Gastrocnemius medialis (tissue), 4 donors: ENCODE results near the gene SLC25A18. TPM values are rescaled to one million over a fixed set of nuclear protein-coding genes. Genes with fewer than 3 reads are reported as not detected.
"Not testable (repeated sequence)": the region's sequence is repeated elsewhere in the genome, so short reads cannot be mapped to it uniquely, and the experiment has no call there.

Source experiments
- ATAC-seq, 2 donors: fragments of 150-250 bp; one replicate each; pipeline ENCODE4 v1.9.1; 2016
- DNase-seq, 2 donors: peaks; one replicate each; pipeline ENCODE4 v3.0.0-alpha.2; 2019
- H3K27ac ChIP-seq, 4 donors: fragments of 200-600 bp; sonication (generic); 1 replicate in 1 of 4; 2 replicates in 3 of 4; pipeline ENCODE4 v1.5.1; 2016 to 2018; ENCODE audit warnings: mild to moderate bottlenecking in 2 of 4, moderate library complexity in 1 of 4
- H3K27me3 ChIP-seq, 3 donors: fragments of 200-600 bp; sonication (generic) in 2 of 3; 1 replicate in 1 of 3; 2 replicates in 2 of 3; pipeline versions ENCODE4 v1.5.1 to v1.6.0; 2016 to 2019; ENCODE audit warnings: mild to moderate bottlenecking in 1 of 3, moderate library complexity in 1 of 3
- H3K36me3 ChIP-seq, 2 donors: fragments of 200-600 bp; sonication (generic) in 1 of 2; one replicate each; pipeline ENCODE4 v1.5.1; 2017 to 2018
- H3K4me1 ChIP-seq, 2 donors: fragments of 200-600 bp; sonication (generic) in 1 of 2; one replicate each; pipeline ENCODE4 v1.5.1; 2016 to 2017; ENCODE audit warnings: mild to moderate bottlenecking in 2 of 2
- H3K4me3 ChIP-seq, 4 donors: fragments of 200-600 bp; sonication (generic) in 3 of 4; 1 replicate in 1 of 4; 2 replicates in 3 of 4; pipeline ENCODE4 v1.5.1; 2016 to 2019; ENCODE audit warnings: mild to moderate bottlenecking in 2 of 4
- H3K9me3 ChIP-seq, 3 donors: fragments of 200-600 bp; sonication (generic) in 2 of 3; 1 replicate in 1 of 3; 2 replicates in 2 of 3; pipeline ENCODE4 v1.5.1; 2016 to 2019
- POLR2A ChIP-seq, 2 donors: fragments of 450-650 bp; IDR thresholded peaks; one replicate each; pipeline ENCODE4 v1.6.1; 2017; ENCODE audit warnings: antibody characterized with exemption in 2 of 2, mild to moderate bottlenecking in 2 of 2, moderate library complexity in 2 of 2
- in situ Hi-C, 4 donors: fragments of 200-750 bp; cut with MboI; loops; one replicate each; pipeline versions ENCODE4 v1.15.0 to v1.8.0; 2017; ENCODE audit warnings: low sequenced_read_pairs in 4 of 4
- intact Hi-C: fragments of 100-400 bp; cut with DNase I; formaldehyde crosslinking; loops from one replicate; pipeline ENCODE4 v1.15.1; 2023; ENCODE audit warnings: low total_unique reads
- total RNA-seq, 4 donors: library from RNA; depleted of rRNA; stranded (reverse); fragments of >200 nt; gene quantifications; one replicate each; pipeline versions ENCODE4 v1.1.0 to v1.2.3, GENCODE V29; 2016
- TF ChIP-seq, protein P1 (sequence below), 5 experiments: fragments of 450-650 bp in 3 of 5; fragments of 200-600 bp in 2 of 5; sonication (generic) in 2 of 5; IDR thresholded peaks in 4 of 5; conservative IDR thresholded peaks in 1 of 5; 1 replicate in 4 of 5; 2 replicates in 1 of 5; pipeline ENCODE4 v1.5.1; 2016 to 2019; ENCODE audit warnings: antibody characterized with exemption in 5 of 5, mild to moderate bottlenecking in 3 of 5, moderate library complexity in 3 of 5

Gene SLC25A18
- total RNA-seq, 4 donors from 2014 or later: 9.3 to 22.2 (median 13.3) TPM

DNA sequence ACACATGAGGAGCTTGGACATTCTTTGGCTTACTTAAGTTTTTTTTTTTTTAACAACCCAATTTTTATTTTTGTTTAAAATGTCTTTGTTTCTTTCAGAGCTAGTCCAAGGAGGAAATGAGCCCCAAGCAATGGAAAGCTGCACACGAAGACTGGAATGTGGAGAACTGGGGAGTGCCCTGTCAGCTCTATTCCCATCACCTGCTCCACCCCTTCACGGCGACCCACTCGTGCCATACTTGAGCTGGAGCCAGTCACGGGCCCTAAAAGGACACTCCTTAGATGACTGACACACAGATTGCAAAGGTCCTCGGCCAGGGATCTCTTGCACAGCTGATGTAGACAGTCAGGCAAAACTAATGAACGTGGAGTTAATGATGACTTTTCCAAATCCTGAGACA lies 10.6 kb upstream of the SLC25A18 start:
- Histone ChIP-seq H3K27ac (peak overlapping the region; percentile 32 to 66 (median 54)), H3K4me1 (no peaks in the 10 kb centered on the region), H3K36me3 (peaks cover 0 to 54% of the 10 kb centered on the region in 2 donors), H3K4me3 (no peak overlapping the region), H3K9me3 (no peaks in the 10 kb centered on the region), H3K27me3 (no peaks in the 10 kb centered on the region)
- TF ChIP-seq POLR2A (IDR thresholded peaks at IDR 0.05): no peak
- ATAC-seq (peak; percentile 68 to 73), DNase-seq (peak in 1 of 2 donors; percentile 60)
- in situ Hi-C loops (no loop called here), intact Hi-C loops (no loop called here)

DNA sequence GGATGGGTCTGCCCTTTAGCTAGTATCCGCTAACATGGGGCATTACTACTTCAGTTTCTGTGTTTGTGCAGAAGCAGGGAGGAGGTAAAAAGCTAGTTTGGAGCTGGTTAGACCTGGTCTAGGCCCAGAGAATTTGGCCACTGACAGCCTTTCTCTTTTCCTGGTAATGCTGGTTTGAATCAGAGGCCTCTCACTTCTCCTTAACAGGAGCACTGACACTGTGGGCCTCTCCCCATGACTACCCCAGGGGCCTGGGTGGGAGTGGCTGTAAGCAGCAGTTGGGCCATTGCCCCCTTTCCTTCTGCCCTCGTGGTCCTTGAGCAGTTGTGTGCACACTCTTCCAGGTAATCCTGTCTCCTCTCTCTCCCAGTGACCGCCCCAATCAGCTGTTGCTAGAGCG lies 8.5 kb upstream of the SLC25A18 start:
- Histone ChIP-seq H3K9me3 (no peaks in the 10 kb centered on the region), H3K36me3 (peaks cover 0 to 48% of the 10 kb centered on the region in 2 donors), H3K4me1 (no peaks in the 10 kb centered on the region), H3K27ac (no peak overlapping the region), H3K4me3 (no peak overlapping the region), H3K27me3 (no peaks in the 10 kb centered on the region)
- ATAC-seq (no peak), DNase-seq (no peak)
- in situ Hi-C loops: no loop called here
- TF ChIP-seq POLR2A (IDR thresholded peaks at IDR 0.05): no peak
- TF ChIP-seq, protein P1, sequence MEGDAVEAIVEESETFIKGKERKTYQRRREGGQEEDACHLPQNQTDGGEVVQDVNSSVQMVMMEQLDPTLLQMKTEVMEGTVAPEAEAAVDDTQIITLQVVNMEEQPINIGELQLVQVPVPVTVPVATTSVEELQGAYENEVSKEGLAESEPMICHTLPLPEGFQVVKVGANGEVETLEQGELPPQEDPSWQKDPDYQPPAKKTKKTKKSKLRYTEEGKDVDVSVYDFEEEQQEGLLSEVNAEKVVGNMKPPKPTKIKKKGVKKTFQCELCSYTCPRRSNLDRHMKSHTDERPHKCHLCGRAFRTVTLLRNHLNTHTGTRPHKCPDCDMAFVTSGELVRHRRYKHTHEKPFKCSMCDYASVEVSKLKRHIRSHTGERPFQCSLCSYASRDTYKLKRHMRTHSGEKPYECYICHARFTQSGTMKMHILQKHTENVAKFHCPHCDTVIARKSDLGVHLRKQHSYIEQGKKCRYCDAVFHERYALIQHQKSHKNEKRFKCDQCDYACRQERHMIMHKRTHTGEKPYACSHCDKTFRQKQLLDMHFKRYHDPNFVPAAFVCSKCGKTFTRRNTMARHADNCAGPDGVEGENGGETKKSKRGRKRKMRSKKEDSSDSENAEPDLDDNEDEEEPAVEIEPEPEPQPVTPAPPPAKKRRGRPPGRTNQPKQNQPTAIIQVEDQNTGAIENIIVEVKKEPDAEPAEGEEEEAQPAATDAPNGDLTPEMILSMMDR (IDR thresholded peaks at IDR 0.05 in 4 of 5, conservative IDR thresholded peaks at IDR 0.05 in 1 of 5): no peak
- intact Hi-C loops: no loop called here

DNA sequence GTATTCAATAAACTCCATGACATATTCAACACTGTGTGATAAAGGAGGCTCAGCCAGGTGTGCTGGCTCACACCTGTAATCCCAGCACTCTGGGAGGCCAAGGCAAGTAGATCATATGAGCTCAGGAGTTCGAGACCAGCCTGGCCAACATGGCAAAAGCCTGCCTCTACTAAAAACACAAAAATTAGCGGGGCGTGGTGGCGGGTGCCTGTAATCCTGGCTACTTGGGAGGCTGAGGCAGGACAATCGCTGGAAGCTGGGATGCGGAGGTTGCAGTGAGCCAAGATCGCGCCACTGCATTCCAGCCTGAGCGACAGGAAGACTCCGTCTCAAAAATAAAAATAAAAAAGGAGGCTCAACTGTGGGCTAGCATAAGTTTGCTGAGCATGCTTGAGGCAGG lies 4.1 kb upstream of the SLC25A18 start:
- H3K27ac ChIP-seq: peak overlapping the region; percentile 31 to 45 (median 32)
- ATAC-seq (no peak), DNase-seq (no peak)
- no peak overlapping the region for H3K4me3 ChIP-seq
- no peak for TF ChIP-seq POLR2A (IDR thresholded peaks at IDR 0.05)
- TF ChIP-seq, protein P1 (IDR thresholded peaks at IDR 0.05 in 4 of 5, conservative IDR thresholded peaks at IDR 0.05 in 1 of 5): no peak
- peaks cover 0 to 14% of the 10 kb centered on the region in 2 donors for H3K36me3 ChIP-seq
- intact Hi-C loops: no loop called here
- H3K9me3 ChIP-seq: no peaks in the 10 kb centered on the region
- in situ Hi-C loops: no loop called here
- H3K27me3 ChIP-seq: no peaks in the 10 kb centered on the region
- peaks cover 16 to 23% of the 10 kb centered on the region in 2 donors for H3K4me1 ChIP-seq

DNA sequence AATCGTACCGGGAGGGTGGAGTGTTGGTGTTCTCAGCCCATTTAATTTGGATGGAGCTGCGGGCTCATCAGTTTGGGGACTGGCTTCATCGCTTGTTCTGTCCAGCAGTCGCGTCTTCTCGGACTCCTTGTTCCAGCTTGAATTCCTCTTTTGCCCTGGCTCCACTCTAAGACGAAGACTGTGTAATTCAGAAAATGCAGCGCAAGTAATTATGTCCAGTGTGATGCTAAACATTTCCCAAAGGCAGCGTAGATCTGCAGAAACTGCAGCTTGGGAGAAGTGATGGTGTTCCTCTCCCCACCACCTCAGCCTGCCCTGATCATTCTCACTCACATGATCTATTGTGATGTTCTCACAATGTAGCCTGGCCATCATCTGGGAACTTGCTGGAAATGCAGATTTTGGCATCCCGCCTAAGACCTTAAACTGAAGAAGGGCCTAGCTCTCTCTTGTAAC lies 666 bp downstream of the SLC25A18 start:
- Histone ChIP-seq H3K4me1 (peaks cover 30 to 47% of the 10 kb centered on the region in 2 donors), H3K27me3 (no peaks in the 10 kb centered on the region), H3K27ac (peak overlapping the region; percentile 87 to 98 (median 96)), H3K9me3 (no peaks in the 10 kb centered on the region), H3K4me3 (peak overlapping the region; percentile 43 to 55 (median 52)), H3K36me3 (no peaks in the 10 kb centered on the region)
- in situ Hi-C loops (no loop called here), intact Hi-C loops (loop anchor here (2.0 to 5.0 kb wide), 3 partner anchors 75 to 192 kb away; partner anchors contain the start of gene BCL2L13)
- DNase-seq (peak; percentile 68 to 80), ATAC-seq (peak; percentile 47 to 58)
- TF ChIP-seq POLR2A (IDR thresholded peaks at IDR 0.05): peak; percentile 71 to 75
- TF ChIP-seq, protein P1 (IDR thresholded peaks at IDR 0.05 in 4 of 5, conservative IDR thresholded peaks at IDR 0.05 in 1 of 5): no peak

DNA sequence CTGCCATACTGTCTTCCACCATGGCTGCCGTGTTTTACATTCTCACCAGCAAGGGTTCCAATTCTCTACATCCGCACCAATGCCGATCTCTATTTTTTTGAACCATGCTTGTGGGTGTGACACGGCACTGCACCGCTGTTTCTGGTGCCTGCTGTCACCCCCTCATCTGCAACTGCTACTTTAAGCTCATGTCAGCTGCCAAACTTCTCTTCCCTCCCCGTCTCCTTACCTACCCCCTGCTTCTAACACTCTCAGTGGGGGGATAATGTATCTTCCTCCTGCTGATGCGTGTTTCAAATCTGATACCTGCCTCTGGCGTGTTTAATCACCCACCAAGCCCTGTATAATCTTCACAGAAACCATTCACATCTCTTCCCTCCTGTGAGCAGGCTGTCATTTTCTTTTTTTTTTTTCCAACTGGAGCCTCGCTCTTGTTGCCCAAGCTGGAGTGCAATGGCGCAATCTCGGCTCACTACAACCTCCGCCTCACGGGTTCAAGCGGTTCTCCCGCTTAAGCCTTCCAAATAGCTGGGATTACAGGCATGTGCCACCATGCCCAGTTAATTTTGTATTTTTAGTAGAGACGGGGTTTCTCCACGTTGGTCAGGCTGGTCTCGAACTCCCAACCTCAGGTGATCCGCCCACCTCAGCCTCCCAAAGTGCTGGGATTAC lies 2.9 kb downstream of the SLC25A18 start:
- H3K9me3 ChIP-seq, intact Hi-C loops, ATAC-seq, H3K36me3 ChIP-seq, H3K27me3 ChIP-seq, DNase-seq, in situ Hi-C loops, H3K4me3 ChIP-seq: not testable (repeated sequence)
- H3K4me1 ChIP-seq: peaks cover 47 to 60% of the 10 kb centered on the region in 2 donors
- peak overlapping the region; percentile 87 to 98 (median 96) for H3K27ac ChIP-seq
